ENCODE data around the gene IGHMBP2. TPM values are rescaled to one million over a fixed set of nuclear protein-coding genes. Genes with fewer than 3 reads are reported as not detected.

The IGHMBP2 gene
- total RNA-seq, 1 experiment from 2014 or later: 19.3 TPM

DNA sequence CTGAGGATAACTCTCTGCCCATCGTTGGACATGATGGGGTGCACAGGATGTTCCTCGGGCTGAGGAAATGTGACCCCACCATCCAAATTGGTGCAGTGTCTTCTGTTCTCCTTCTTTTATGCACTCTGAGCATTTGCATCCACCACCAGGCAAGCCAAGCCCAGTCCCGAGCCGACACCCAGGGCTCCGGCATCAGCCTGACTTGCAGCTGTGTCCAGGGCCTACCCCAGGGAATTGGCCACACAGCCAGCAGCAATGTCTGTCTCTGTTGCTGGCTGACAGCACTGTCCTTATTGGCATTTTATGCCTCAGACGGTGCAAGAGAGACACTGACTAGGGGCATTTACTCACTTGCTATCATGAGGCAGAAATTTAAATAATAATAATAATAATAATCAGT lies 36.6 kb upstream of the IGHMBP2 start:
- TF ChIP-seq ELF1 (IDR thresholded peaks at IDR 0.05; ENCODE audit: borderline replicate concordance, low read depth) (no peak), POLR2A (IDR thresholded peaks at IDR 0.05; ENCODE audit: borderline replicate concordance, extremely low read depth, insufficient read depth, insufficient read length) (no peak), EGR1 (IDR thresholded peaks at IDR 0.05; ENCODE audit: low read depth) (no peak), JUND (IDR thresholded peaks at IDR 0.05) (no peak), YY1 (IDR thresholded peaks at IDR 0.05; ENCODE audit: extremely low read depth, insufficient replicate concordance, low read depth, low read length) (no peak), ZFX (IDR thresholded peaks at IDR 0.05) (no peak), POLR2AphosphoS5 (IDR thresholded peaks at IDR 0.05; ENCODE audit: low read depth, low read length) (no peak), RAD21 (IDR thresholded peaks at IDR 0.05; ENCODE audit: low read depth) (no peak), EZH2phosphoT487 (IDR thresholded peaks at IDR 0.05; ENCODE audit: borderline replicate concordance) (no peak), FOSL1 (IDR thresholded peaks at IDR 0.05; ENCODE audit: low read depth) (no peak)
- TF ChIP-seq, protein P1, sequence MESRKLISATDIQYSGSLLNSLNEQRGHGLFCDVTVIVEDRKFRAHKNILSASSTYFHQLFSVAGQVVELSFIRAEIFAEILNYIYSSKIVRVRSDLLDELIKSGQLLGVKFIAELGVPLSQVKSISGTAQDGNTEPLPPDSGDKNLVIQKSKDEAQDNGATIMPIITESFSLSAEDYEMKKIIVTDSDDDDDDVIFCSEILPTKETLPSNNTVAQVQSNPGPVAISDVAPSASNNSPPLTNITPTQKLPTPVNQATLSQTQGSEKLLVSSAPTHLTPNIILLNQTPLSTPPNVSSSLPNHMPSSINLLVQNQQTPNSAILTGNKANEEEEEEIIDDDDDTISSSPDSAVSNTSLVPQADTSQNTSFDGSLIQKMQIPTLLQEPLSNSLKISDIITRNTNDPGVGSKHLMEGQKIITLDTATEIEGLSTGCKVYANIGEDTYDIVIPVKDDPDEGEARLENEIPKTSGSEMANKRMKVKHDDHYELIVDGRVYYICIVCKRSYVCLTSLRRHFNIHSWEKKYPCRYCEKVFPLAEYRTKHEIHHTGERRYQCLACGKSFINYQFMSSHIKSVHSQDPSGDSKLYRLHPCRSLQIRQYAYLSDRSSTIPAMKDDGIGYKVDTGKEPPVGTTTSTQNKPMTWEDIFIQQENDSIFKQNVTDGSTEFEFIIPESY (IDR thresholded peaks at IDR 0.05; ENCODE audit: extremely low read depth, insufficient replicate concordance, low read length): no peak
- TF ChIP-seq, protein P2, sequence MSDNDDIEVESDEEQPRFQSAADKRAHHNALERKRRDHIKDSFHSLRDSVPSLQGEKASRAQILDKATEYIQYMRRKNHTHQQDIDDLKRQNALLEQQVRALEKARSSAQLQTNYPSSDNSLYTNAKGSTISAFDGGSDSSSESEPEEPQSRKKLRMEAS (IDR thresholded peaks at IDR 0.05): no peak
- H3K9me3 ChIP-seq (ENCODE audit: control insufficient read depth in 1 of 2, insufficient read depth in 1 of 2, low read depth in 1 of 2, low read length in 2 of 2): peaks cover 4 to 9% of the 10 kb centered on the region in 2 experiments; a peak in 1 of 4 replicates
- DNase-seq (ENCODE audit: low read depth, low spot score) (no peak), ATAC-seq (no peak)
- BruUV-seq (replicated peaks): no TSS peak
- no peaks in the 10 kb centered on the region for H3K79me2 ChIP-seq (ENCODE audit: insufficient read depth, low read length)
- intact Hi-C loops (cut with micrococcal nuclease): no loop called here
- no peak overlapping the region for H3K4me2 ChIP-seq (ENCODE audit: low read length)
- H3K9ac ChIP-seq (ENCODE audit: low read length): no peak overlapping the region
- no peak overlapping the region for H3K27ac ChIP-seq (ENCODE audit: low read depth, low read length)
- ChIA-PET RAD21 (ENCODE audit: low non-redundant PET in 1 of 2, low total read pairs in 2 of 2, uncharacterized antibody in 2 of 2, unreplicated experiment in 2 of 2) (no interaction called here), POLR2A (no interaction called here), CTCF (no interaction called here)
- H3K9me2 ChIP-seq (ENCODE audit: insufficient read depth): no peaks in the 10 kb centered on the region
- H4K20me1 ChIP-seq (ENCODE audit: insufficient read depth): no peaks in the 10 kb centered on the region
- H3K36me3 ChIP-seq (ENCODE audit: control insufficient read depth in 1 of 2, insufficient read depth in 2 of 2, low read length in 2 of 2): no peaks in the 10 kb centered on the region
- no peak overlapping the region for H3K4me3 ChIP-seq (replicated peaks in 1 of 2; ENCODE audit: low read depth in 1 of 2, low read length in 2 of 2)
- H3K4me1 ChIP-seq (ENCODE audit: control insufficient read depth in 1 of 2, insufficient read depth in 2 of 2, low read length in 2 of 2): peaks cover 3 to 17% of the 10 kb centered on the region in 2 experiments; a peak in 3 of 4 replicates
- H2AFZ ChIP-seq (ENCODE audit: low read depth, low read length, poor library complexity, severe bottlenecking): no peak overlapping the region
- H3K27me3 ChIP-seq (ENCODE audit: insufficient read depth, low read length): no peaks in the 10 kb centered on the region

Measured in HCT116 (cell line).